NCI-H2196 (cell line): ENCODE measurements around the gene OR10H3.
"Not testable (repeated sequence)": the region's sequence is repeated elsewhere in the genome, so short reads cannot be mapped to it uniquely, and the experiment has no call there.

Experiments used
- DNase-seq: peaks from one replicate; lab custom pipeline; 2025; ENCODE audit not compliant: unreplicated experiment; lab: John Stamatoyannopoulos, UW

The OR10H3 gene, protein sequence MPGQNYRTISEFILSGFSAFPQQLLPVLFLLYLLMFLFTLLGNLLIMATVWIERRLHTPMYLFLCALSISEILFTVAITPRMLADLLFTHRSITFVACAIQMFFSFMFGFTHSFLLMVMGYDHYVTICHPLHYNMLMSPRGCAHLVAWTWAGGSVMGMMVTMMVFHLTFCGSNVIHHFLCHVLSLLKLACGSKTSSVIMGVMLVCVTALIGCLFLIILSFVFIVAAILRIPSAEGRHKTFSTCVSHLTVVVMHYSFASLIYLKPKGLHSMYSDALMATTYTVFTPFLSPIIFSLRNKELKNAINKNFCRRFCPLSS

DNA sequence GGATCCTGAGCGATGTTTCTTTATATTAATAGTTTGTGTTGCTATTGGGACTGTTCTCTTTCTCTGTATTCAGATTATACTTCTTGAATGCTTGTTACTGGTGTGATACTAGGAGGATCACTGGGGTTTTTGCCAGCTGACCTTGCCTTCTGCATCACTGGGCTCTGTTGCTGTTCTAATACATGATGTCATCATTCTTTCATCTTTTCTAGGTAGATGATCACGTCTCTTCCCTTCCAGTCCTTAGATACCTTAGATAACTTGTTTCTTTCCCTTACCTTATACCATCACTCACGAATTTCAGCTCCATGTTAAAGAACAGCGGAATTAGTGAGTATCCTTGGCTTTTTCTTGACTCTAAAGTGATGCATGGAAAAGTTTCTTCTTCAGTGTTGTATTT lies at the start of gene OR10H3:
TSS of gene OR10H3 (plus strand) at position 264 of the 400 bp plus-strand sequence. CDS start 3,408 bp downstream, outside the sequence.
- DNase-seq, result no peak

DNA sequence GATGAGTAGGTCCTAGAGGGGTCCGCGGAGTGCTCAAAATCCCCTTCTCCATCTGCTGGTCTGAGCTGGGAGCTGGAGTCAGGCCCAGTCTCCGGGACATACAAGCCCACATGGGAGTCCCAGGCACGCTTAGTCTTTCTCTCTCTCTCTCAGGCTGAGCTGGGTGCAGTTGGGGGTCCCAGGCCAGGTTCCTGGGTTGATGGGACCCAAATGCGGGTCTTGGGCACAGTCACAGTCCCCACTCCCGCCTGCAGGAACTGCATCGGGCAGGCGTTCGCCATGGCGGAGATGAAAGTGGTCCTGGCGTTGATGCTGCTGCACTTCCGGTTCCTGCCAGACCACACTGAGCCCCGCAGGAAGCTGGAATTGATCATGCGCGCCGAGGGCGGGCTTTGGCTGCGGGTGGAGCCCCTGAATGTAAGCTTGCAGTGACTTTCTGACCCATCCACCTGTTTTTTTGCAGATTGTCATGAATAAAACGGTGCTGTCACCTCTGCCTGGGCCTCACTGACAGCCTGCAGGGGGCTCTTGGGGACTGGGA lies 41.1 kb upstream of the OR10H3 start:
- DNase-seq, result no peak

DNA sequence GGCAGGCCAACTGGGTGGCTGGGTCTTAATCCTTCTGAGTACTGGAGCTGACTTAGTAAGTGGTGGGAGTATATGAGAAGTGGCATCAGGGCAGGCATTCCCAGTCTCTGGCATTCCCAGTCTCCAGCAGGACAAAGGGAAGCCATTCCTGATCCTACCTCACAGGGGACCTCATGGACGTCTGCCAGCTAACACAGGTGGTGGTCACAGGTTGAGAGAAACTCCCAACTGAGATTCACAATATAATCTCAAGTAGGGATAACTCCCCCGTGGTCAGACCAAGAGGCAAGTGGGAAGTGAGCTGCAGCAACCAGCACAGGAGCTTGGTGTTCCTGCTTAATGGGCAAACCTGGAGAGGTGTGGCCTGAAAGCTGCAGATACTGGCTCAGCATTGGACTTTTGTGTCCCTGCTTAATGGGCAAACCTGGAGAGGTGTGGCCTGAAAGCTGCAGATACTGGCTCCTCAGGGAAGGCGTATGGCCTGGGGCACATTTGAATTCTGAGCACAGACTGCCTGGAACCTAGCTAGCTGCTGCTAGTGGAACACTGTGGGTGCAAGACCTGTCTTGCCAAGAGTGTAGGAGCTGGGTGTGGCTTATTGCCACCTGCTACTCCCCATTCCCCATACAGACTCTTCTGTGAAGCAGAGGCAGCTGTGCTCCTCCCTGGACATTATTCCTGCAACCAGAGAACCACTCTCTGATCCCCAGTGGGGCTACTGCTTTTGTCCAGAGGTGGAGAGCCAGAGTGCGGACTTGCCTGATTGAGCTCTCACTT lies 35.8 kb upstream of the OR10H3 start:
- DNase-seq, result peak; percentile 74

DNA sequence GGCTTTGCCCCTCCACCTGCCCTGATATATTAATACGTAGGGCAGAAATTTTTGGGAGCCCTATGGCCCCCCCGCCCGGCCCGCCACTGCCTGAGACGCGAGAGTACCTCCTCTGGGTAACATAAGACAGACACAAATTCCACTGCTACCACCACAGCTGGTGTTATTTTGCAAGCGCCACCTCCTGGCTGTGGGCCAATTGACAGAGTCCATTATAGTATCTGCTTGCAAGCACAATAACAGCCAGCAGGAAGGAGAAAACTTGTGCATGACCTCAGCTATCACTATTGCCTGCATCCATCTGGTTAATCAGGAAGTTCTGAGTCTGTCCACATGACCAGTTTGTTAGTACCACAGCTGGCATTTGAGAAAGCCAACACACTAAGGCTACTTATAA lies 35.3 kb upstream of the OR10H3 start:
- DNase-seq, result peak; percentile 93

DNA sequence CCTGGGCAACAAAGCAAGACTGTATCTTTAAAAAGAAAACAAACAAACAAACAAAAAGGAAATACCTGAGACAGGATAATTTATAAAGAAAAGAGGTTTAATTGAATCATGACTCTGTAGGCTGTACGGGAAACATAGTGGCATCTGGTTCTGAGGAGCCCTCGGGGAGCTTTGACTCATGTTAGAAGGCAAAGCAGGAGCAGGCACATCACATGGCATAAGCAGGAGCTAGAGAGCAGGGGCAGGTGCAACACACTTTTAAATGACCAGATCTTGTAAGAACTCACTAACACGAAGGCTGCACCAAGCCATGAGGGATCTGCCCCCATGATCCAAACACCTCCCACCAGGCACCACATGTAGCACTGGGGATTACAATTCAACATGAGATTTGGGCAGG lies 23.1 kb upstream of the OR10H3 start:
- DNase-seq, result no peak

DNA sequence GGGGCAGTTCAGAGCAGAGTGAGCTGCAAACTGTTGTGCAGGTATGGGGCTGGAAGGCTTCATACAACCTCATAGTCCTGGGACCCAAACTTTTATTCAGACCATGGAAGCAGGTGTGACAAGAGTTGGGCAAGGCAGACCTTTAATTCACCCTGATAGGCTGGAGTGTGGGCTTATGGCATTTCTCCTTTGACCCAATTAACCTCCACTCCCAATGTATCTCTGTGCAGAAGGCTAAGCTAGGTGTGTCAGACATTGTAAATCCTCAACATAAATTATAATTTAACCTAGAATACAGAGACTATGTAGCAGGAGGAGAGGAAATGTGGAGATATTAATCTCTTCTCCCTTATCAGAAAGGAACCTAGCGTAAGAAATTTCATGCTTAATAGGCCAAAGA lies 22.1 kb upstream of the OR10H3 start:
- DNase-seq, result no peak

DNA sequence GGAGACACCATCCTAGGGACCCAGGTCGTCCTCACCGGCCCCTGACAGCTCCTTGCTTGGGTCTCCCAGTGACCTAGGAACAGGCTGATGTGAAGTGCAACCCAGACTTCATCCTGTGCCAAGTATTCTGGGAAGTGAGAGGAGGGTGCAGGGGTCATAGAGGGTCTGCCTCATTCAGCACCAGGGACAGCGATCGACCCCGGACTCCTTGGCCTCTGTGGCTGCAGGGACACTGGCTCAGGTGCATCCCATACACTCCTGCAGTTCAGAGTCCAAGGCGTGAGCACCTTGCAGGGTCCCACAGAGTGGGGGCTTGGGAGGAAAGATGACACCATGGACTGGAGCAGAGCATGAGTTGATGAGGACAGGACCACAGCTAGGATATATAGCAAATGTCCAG lies 20.0 kb upstream of the OR10H3 start:
- no peak for DNase-seq

DNA sequence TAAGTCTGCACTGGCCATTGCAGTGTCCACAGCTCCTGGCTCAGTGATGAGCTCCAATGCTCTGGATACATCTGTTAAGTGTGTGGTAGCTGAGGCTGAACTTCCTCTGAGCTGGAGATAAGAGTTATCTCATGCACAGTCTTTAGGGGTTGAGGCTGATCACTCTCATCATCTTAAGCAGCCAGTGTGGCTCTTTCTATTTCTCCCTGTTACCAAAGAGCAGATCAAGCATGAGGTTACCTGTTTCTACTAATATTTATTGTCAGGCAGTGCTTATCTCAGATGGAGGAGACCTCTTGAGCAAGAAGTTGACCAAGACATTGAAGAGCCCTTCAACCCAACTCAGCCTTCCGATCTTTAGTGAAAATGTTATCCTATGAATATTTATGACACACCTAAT lies 16.5 kb upstream of the OR10H3 start:
- no peak for DNase-seq

DNA sequence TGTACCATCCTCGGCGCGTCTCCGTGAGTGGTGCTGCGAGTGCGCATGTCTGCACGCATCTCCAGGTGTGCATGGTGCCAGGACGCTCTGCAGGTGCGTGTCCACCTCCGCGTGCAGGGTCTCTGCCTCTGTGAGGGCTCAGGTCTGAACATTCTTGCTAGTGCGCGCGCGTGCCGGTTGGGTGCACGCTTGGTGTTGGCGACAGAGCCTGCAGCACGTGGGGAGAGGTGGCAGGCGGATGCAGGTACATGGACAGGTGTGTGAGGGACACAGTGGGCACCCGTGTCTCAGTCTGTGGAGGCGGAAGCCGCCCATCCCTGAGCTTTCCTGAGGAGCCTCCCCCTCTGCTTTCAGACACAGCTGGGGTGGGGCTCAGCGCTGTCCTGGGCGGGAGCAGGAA lies 14.8 kb upstream of the OR10H3 start:
- no peak for DNase-seq

DNA sequence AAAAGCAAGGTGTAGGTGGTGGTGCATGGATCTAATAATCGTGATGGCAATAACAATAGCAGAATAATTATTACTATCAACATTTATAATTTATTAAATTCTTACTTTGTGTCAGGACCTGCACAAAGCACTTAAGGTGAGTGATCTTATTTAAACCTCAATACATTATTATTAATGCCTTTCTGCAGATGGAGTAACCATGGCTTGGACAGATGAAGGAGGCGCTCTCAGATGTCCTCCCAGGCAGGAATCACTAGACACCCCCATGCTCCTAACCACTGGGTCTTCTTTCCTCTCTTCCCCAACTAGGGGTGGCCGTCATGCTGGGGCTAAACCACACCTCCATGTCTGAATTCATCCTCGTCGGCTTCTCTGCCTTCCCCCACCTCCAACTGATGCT lies 10.1 kb upstream of the OR10H3 start, which contains the start of gene OR10H2:
TSS of gene OR10H2 (plus strand) at position 301 of the 400 bp plus-strand sequence. CDS start at position 321, 20 bp downstream.
- DNase-seq, result no peak

DNA sequence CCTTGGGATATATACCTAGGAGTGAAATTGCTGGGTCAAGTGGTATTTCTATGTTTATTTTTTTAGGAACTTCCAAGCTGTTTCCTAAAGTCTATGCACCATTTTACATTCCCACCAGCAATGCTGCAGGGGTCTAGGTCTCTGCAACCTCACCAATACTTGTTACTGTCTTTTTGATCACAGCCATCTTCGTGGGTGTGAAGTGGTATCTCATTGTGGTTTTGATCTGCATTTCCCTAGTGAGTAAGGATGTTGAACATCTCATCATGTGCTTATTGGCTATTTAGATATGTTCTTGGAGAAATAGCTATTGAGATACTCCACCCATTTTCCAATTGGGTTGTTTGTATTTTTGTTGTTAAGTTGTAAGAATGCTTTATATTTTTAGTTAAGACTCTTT lies 7.2 kb upstream of the OR10H3 start:
- no peak for DNase-seq

DNA sequence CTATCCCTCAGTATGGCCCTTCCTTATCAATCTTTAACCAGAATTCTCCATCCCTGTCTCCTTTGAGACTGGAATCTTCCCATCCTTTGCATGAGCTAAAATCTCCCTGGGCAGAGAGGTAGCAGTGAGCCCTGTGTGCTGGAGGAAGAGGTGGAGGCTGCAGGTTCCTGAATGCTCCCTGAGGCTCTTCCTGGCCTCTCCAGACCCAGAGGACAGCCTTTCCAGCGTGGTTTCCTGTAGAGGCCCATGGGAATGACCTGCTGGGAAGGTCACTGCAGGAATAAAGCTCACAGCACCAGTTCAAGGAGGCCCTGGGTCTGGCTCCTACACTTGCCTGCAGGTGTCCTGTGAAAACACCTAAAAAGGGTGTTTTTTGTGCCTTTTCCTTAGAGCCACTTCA lies 5.4 kb upstream of the OR10H3 start:
- no peak for DNase-seq

DNA sequence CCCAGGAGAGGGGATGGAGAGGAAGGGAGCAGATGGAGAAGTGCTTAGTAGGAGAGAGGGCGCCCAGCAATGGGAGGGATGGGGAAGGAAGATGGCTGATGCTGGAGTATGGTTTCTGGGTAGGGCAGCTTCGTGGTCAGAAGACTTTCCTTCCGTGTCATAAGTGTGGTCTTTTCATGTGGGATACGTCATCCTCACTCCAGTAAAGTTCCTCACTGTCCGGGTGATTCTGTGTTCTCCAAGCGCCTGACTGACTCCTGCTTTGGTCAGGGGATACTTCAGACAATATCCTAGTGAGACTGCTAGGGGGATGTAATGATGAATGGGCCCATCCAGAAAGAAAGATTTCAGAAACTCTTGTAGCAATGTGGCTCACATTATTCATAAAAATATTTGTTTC lies 3.9 kb upstream of the OR10H3 start:
- no peak for DNase-seq

DNA sequence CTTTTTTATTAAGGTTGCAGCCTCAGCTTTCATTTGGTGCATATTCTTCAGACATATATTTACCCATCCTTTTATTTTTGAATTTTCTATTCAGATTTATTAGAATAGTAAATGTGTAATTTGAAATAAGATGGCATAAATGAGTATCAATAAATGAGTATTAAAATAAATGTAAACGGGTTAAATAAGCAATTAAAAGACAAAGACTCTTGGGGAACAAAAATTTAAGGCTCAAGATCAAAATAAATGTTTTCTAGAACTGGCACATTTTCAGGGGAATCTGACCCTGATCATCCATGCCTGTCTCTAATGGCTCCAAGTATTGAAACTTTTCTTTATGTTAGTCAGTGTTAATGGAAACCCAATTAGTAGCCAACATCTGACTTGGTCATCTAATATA lies 3.0 kb downstream of the OR10H3 start:
- no peak for DNase-seq

DNA sequence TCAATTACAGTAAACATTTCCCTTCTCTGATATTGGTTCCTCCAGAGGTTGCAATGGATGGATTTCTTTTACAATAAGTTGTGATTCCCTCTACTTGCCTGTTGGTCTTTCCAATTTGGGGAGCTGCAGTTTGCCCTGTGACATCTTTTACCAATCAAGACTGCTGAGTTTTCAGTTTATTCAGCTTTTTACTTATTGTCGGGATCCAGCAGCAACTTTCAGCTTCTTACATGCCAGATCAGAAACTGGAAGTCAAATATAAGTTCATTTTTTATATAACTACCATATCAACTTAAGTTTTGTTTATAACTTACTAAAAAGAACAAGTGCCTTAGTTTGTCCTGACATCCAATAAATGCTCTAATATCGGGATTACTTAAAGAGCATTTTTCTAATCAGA lies 10.5 kb downstream of the OR10H3 start:
- no peak for DNase-seq

DNA sequence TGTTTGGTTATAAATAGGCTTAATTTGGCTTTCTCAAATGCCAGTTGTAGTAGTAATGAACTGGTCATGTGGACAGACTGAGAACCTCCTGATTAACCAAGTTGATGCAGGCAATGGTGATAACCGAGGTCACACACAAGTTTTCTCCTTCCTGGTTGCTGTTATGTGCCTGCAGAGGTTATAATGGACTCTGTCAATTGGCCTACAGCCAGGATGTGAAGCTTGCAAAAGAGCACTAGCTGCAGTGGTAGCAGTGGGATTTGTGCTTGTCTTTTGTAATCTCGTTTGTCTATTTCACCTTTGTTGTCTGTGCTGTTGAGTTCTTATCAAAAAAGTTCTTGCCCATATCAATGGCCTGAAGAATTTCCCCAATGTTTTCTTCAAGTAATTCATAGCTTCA lies 20.6 kb downstream of the OR10H3 start:
- no peak for DNase-seq

DNA sequence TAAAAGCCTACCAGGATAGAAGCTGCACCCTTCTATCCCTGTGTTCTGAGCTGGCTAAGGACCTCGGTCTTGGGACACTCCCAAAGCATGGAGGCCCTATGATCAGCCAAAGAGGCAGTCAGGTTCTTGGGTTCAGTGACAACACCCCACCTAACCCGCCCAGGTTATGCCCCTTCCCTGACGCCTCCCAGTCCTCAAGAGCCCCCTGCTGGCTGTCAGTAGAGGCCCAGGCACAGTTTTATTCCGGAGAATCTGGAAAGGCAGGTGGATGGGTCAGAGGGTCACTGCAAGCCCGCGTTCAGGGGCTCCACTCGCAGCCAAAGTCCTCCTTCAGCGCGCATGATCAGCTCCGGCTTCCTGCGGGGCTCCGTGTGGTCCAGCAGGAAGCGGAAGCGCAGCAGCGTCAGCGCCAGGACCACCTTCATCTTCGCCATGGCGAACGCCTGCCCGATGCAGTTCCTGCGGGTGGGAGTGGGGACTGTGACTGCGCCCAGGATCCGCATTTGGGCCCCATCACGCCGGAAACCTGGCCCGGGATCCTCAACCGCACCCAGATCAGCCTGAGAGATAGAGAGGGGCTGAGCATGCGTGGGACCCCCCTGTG lies 22.3 kb downstream of the OR10H3 start:
- DNase-seq, result no peak

DNA sequence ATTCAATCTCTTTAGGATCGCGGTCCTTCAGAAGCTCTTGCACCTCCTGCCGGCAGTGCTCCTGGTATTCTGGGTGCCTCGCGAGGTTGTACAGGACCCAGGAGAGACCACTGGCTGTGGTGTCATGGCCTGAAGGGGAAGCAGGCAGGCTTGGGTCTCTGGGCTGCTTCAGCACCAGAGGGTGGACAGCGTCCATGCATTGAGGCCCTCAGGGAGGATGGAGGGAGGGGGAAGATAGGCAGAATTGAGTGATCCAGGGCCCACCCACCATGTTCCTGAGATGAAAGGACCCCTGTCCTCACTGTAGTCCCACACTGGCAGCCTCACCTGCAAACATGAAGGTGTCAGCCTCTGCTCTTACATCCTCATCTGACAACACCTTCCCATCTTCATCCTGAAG lies 31.8 kb downstream of the OR10H3 start:
- no peak for DNase-seq

DNA sequence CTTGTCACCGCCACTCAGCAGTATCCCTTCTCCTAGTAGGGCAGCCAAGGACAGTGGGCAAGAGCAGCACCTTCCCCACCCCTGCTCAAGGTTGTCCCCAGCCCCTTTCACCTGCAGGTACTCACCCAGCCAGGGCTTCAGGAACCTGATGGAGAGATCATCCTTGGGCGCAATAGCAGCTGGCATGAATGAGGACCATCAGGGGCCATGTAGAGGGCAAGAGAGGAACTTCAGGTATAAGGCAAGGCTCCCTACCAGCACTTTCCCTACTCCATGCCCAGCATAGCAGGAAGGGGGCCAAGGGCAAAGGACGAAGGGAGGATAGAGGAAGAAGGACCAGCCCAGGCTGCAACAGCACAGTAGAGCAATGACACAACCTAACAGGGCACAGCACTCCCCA lies 36.4 kb downstream of the OR10H3 start:
- not testable (repeated sequence) for DNase-seq

DNA sequence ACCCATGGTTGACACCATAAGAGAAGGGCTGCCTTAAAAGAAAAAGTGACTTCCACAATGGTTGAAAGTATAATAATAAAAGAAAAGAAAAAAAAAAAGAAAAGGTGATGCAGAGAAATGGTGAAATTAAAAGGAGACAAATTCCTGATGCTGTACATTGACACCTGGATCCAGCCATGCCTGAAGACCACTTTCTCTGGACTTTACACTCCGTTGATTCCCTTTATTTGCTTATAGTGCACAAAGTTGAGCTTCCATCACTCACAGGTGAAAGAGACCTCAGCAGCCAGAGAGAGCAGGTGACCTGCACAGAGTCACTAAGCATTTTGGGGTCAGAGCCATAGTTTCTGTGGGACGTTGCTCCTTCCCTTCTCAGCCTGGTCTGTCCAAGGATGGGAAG lies 37.5 kb downstream of the OR10H3 start:
- no peak for DNase-seq

DNA sequence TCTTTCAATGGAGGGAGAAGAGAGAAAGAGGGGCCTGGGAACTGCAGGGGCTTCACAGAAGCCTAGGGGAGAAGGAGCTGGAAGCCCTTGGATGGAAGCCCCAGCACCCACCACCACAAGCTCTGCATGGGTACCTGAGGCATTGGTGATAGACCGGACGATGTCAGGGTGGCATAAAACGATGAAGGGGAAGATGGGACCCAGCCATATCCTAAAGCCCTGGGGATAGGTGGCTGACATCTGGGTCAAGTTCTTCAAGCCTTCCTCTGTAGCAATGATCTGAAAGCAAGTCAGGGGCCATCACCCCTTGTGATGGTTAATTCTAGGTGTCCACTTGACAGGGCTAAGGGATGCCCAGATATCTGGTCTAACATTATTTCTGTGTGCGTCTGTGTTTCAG lies 38.5 kb downstream of the OR10H3 start:
- DNase-seq, result no peak
